OCI-LY1 (cell line): ENCODE measurements around the gene BIN1.

Source experiments
- CTCF ChIP-seq: fragments of 200-600 bp; sonication (generic), shearing (Covaris generic); IDR thresholded peaks from 2 replicates; pipeline ENCODE4 v1.5.1; 2017; ENCODE audit warnings: mild to moderate bottlenecking, antibody characterized with exemption, low read length, moderate library complexity, mixed read lengths
- EZH2 ChIP-seq: fragments of 200-600 bp; sonication (generic), shearing (Covaris generic); IDR thresholded peaks from 2 replicates; pipeline ENCODE4 v1.8.0; 2017; ENCODE audit warnings: borderline replicate concordance, mixed run types, mild to moderate bottlenecking, antibody characterized with exemption, low read length, moderate library complexity, mixed read lengths

- TF ChIP-seq CTCF: no peak
- no peak for TF ChIP-seq EZH2
Measured at GRCh38 chr2:127087791-127088495, 19.0 kb downstream of the BIN1 start.
